PFSK-1 (cell line): ENCODE results near the gene PEBP1.

ENCODE experiments used
- POLR2AphosphoS5 ChIP-seq: IDR thresholded peaks from 2 replicates; pipeline ENCODE4 v1.6.1; 2012; ENCODE audit warnings: low read depth, mild to moderate bottlenecking, control low read depth, low read length, moderate library complexity
- REST ChIP-seq, 2 experiments: IDR thresholded peaks; 2 replicates each; pipeline versions ENCODE4 v1.6.1 to v1.8.0; 2011 to 2012; ENCODE audit warnings: low read depth in 2 of 2, low read length in 2 of 2, control low read depth in 1 of 2, inconsistent platforms in 1 of 2, mild to moderate bottlenecking in 1 of 2, moderate library complexity in 1 of 2; ENCODE audit not compliant: insufficient read depth in 1 of 2
- TAF1 ChIP-seq: IDR thresholded peaks from 2 replicates; pipeline ENCODE4 v1.6.1; 2012; ENCODE audit warnings: low read length, control low read depth, borderline replicate concordance; ENCODE audit not compliant: insufficient read depth

DNA sequence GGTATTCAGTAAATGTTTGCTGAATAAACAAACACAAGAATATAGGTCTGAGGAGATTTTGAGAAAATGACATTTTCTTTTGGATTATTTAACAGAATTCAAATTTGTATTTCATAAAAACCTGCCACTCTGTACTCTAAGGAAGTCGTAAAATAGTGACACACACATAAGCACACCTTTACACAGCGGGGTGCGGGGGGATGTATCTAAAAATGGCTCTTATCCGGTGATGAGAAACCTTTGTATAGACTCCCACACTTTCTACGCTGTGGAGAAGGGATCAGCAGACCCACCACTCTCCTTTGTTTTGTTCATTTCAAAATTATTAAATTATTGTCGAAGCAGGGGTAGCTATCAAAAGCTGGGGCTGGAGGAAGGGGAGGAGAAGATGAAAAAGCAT, 58.0 kb downstream of the PEBP1 start:
- TF ChIP-seq TAF1 (no peak), POLR2AphosphoS5 (no peak), REST (IDR thresholded peaks at IDR 0.05; ENCODE audit: insufficient read depth in 1 of 2, low read depth in 2 of 2, low read length in 2 of 2) (no peak)
